HG02884 (cell line): ENCODE data around the gene PIP5KL1.

Experiments
- ATAC-seq: cut with Tn5 transposase; IDR thresholded peaks from one replicate; pipeline ENCODE4 v1.9.1; 2021; ENCODE audit warnings: mild to moderate bottlenecking, moderate library complexity; ENCODE audit not compliant: unreplicated experiment

The PIP5KL1 gene

DNA sequence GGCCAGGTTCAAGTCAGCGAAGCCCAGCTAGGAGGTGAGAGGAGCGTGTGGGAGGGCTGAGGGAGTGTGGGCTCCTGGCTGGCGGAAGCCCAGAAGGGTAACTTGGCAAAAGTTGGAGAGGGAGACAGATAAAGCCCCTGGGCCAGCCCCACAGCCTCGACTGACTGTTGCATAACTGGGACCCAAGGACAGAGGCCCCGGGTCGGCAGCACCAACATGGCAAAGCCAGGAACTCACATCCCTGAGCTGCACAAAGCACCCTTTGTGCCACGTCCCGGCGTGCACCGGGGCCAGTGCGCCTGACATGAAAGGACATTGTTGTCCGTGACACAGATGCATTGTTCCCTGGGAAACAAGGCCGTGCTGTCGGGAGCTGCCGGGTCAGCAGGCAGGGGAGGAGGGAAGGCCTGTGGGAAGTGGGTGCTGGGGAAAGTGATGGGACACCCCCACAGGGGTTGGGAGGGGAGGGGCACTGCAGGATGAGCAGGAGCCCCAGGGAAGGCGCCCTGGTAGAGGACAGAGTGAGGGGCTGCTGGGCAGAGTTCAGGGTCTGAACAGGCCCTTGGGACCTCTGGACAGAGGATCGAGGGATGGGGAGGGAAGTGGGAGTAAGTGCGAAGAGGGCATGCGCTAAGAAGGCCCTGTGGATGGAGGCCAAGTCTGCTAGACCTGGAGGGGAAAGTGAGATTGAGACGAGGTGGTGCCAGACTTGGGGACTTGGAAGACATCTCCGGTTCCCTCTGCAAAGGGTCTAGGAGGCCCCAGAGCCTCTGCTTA lies 20.1 kb upstream of the PIP5KL1 start:
- ATAC-seq, result no peak

DNA sequence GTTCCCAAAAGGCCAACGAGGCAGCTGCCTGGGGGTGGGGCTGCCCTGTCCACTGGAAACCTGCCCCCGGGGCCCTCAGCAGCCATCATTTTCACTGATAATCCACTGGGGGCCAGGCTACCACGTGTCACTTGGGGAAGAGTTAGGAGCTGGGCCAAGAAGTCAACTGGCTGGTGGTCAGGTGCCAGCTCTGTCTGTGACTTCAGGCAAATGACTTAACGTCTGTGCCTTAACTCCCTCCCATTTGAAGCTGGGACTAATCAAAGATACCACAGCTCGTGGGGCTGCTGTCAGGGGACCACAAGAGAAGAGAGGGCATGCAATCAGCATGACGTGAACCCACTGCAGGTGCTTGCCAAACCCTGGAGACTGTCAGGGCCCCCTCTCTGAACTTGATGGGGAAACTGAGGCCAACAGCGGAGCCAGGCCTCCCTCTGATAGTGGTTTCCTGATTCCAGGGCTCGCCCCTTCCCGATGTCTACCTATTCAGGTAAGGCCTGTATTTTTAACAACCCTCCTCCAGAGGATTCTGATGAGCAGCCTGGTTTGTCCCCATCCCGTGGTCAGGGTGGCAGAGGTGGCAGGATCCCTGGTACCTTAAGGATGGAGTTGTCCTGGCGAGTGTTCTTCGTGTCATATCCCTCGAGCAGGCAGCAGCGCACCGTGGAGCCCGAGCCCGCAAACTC lies 19.4 kb upstream of the PIP5KL1 start:
- no peak for ATAC-seq

DNA sequence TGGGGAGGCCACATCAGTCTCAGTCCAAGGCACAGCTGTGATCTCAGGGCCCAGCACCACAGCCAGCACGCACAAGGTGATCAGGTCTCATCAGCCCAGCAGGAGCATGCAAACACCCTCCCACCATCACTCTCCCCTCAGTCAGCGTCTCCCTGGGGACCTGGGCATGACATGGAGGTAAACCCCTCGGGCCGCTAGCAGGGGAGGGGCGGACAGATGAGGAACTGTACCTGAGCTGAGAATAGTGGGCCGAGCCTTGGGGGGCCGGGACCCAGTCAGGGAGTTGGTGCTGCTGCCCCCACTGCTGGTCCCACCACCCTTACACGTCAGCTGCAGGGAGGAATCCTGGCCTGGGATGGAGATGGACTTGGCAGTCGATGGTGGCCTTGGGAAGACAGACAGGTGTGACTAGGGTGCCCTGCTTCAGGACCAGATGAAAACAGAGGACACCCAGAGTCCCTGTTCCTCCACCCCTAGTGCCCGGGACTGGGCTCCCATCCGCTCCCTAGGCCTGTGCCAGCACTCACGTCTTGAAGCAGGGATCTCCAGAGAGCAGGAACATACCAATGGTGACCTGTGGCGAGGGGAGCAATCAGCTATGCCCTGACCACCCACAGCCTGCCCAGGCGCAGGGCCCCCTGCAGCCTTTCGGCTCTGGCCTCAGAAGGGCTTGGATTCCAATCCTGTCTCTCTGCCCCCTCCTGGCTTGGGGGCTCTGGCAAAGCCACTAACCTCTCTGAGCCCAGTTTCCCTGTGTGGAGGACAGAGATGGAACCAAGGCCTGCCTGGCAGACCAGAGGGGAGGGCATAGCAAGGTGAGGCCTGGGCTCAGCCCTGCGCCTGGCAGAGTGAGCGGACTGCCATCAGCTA lies 17.5 kb upstream of the PIP5KL1 start:
- no peak for ATAC-seq

- no peak for ATAC-seq
Measured at GRCh38 chr9:127946728-127947127, 16.2 kb upstream of the PIP5KL1 start.

DNA sequence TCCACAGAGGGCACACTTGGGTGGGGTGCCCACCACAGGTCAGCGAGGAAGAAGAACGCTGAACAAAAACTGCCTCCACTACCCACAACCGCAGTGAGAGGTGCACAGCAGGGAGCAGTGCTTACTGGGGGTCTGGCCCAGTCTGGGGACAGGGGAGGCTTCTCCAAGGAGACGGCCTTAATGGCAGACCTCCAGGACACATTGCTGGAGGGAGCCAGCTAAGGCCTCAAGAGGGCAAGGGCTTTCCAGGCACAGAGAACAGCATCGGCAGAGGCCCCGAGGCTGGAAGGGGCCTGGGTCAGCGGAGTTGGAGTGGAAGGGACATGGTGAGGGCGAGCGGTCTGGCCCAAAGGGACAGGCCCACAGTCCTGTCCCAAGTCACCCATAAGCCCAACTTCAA lies 15.4 kb upstream of the PIP5KL1 start:
- no peak for ATAC-seq

DNA sequence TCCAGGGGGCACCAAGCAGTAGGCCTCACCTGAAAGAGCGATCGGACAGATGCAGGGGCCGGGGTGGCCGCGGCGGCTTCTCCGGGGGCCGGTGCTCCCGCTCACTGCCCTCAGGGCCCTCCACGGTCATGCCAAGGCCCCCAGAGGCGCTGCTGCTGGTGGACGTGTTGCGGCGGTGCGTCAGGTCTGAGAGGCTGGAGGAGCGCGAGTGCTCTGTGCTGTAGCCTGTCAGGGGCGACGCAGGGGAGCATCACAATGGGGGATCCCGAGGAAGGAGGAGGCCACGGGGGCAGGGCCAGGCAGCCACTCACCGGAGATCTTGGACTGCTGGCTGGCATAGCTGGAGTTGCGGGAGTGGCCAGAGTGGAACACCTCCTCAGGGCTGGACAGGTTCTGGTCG lies 14.8 kb upstream of the PIP5KL1 start:
- no peak for ATAC-seq

DNA sequence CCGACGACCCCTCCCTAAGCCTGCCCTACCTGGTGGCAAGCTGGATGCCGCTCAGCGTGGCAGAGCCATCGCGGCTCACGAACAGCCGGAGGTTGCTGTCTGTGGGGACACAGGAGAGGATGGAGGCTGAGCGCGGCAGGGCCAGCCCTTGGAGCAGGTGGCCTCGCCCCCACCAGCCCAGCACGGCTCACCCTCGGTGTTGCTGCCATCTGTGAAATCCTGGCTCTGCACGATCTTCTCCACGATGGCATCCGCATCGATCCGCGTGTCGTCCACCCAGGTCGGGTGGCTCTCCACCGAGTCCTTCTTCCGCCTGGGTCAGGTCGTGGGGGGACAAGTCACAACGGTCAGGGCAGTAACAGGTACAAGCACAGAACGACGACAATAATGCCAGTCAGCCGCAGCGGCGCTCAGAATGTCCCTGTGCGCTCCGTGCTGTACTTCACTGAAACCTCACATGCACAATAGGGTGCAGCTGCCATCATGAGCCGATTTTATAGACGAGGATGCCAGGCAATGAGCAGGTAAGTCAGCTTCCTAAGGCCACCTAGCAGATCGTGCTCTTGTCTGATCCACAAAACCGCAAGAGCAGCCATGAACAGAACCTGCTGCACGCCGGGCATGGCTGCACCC lies 14.1 kb upstream of the PIP5KL1 start:
- no peak for ATAC-seq

GRCh38 chr9:127943731-127944144 lies 13.2 kb upstream of the PIP5KL1 start:
- no peak for ATAC-seq

- ATAC-seq, result no peak
Measured at GRCh38 chr9:127943011-127943662, 12.6 kb upstream of the PIP5KL1 start.

GRCh38 chr9:127942216-127943010 lies 11.8 kb upstream of the PIP5KL1 start:
- no peak for ATAC-seq

GRCh38 chr9:127941961-127942215 lies 11.3 kb upstream of the PIP5KL1 start:
- no peak for ATAC-seq

DNA sequence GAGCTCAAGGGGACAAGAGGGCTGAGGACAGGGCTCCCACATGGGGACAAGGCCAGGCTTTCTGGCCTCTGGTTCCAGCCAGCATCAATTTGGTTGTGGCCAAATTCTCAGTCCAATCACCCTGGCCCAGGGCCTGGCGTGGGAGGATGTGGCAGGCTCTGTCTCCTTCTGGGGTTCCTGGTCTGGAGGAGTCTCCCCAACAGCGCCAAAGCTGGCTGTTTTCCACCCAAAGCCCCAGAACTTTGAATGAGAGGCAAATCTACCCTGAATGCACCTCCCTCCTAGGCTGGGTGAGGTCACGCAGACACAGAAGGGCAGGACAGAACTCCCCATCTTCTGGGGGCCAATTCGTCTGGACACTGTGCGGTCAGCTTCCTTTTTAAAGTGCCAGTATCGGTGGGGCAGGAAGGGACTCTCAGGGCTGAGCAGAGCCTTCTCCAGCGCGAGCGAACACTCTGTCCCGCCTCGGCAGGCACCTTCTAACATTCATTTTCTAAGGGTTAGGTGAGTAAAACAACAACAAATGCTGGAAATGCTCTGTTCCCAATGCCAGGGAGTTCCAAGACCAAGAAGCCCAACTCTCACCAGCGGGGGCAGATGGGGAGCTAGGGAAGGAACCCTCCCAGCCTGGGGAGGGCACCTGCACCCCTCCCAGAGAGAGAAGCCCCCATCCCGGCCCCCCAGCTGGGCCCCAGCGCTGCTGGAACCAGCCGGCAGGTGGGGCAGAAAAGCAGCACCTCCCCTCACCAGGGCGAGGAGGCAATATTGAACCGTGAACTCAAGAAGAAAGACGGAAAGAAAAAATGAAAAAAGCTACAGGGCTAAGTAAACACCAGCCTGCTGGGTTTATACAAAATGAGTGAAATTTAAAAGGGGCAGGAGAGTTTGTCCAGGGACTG lies 10.7 kb upstream of the PIP5KL1 start:
- no peak for ATAC-seq

- ATAC-seq, result no peak
Measured at GRCh38 chr9:127940593-127940992, 10.0 kb upstream of the PIP5KL1 start.

DNA sequence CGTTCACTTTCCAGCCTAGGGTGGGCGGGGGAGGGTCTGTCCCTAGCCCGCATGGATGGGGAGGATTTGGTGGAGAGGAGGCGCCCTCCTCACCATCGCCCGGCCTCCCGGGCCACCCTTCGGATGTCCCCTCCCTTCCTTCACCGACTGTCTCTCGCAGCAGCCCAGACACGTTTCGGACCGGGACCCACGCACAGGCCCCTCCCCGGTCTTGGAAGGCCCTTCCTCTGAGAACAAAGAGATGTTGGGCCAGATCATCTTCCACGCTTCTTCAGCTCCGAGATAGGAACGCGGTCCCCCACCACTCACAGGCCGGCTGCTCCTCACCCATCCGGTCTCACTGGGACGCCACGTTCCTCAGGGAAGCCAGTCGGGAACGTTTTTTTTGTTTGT lies 7.7 kb upstream of the PIP5KL1 start:
- ATAC-seq, result no peak

- ATAC-seq, result peak; percentile 79
Measured at GRCh38 chr9:127937388-127938297, 7.1 kb upstream of the PIP5KL1 start, which contains the start of gene DPM2. TSS of gene DPM2 (minus strand) at chr9:127937854. CDS start at chr9:127937820, 34 bp downstream.

DNA sequence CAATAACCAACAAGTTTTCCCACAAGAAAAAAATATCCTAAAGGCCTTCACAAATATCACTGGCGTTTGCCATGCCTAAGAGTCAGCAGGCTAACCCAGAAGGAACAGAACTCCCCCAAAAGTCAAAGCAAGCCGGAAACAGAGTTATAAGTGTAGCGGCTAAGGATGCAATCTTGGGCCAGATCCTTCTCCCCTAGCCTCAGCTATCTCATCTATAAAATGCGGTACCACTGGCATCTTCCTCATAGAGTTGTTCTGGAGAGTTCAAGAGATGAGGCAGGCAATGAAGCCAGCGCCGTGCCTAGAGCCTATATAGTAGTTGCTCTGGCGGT lies 6.4 kb upstream of the PIP5KL1 start:
- no peak for ATAC-seq

GRCh38 chr9:127936347-127936852 lies 5.8 kb upstream of the PIP5KL1 start:
- ATAC-seq, result no peak

GRCh38 chr9:127935765-127936221 lies 5.2 kb upstream of the PIP5KL1 start:
- no peak for ATAC-seq
